Measurements from ENCODE around the gene ARMH4.

ARMH4 gene

DNA sequence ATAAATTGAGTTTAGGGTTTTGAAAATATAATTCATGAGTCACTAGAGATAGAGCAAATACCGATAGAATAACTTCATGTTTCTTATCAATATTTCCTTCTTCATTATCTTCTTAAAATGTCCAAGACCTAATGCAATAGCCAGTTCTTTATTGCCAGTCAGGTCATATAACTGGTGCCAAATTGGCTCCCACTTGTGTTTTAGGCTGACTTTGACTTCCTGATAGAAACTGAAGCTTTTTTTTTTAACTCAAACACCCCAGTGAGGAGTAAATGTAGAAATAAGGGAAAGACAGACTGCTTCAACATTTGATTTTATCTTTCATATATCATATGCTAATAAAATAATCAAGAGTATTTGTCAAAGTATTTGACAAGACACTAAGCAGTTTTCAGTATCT, 80.7 kb downstream of the ARMH4 start:
- Histone ChIP-seq H3K4me3 (ENCODE audit: low read depth, low read length) (no peak overlapping the region), H3K36me3 (ENCODE audit: control insufficient read depth, insufficient read depth, low read length) (no peaks in the 10 kb centered on the region), H3K4me1 (ENCODE audit: control insufficient read depth, insufficient read depth, low read length) (no peaks in the 10 kb centered on the region), H3K27me3 (ENCODE audit: control insufficient read depth, insufficient read depth, low read length) (no peaks in the 10 kb centered on the region), H3K9me3 (ENCODE audit: control insufficient read depth, insufficient read depth, low read length) (no peaks in the 10 kb centered on the region), H3K9ac (ENCODE audit: low read depth, low read length) (no peak overlapping the region)

DNA sequence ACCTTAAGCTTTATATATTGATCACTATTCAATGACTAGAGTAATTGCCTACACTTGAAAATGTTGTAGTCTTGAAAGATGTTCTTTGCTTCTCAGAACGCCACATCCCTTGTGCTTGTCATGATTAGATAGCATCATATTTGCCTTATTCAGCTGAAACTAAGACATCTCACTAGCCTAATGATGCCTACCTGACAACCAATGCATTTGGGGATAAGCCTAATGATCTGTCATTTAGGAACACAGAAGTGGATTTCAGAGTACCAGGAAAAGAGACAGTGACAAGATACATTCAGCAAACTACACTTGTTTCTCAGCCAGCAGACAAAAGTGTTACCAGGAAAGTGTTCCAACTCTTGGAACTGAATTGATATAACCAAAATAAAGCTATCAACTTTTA, 83.7 kb downstream of the ARMH4 start:
- no peaks in the 10 kb centered on the region for H3K36me3 ChIP-seq (ENCODE audit: control insufficient read depth, insufficient read depth, low read length)
- no peak overlapping the region for H3K9ac ChIP-seq (ENCODE audit: low read depth, low read length)
- no peaks in the 10 kb centered on the region for H3K9me3 ChIP-seq (ENCODE audit: control insufficient read depth, insufficient read depth, low read length)
- H3K4me1 ChIP-seq (ENCODE audit: control insufficient read depth, insufficient read depth, low read length): no peaks in the 10 kb centered on the region
- no peak overlapping the region for H3K4me3 ChIP-seq (ENCODE audit: low read depth, low read length)
- H3K27me3 ChIP-seq (ENCODE audit: control insufficient read depth, insufficient read depth, low read length): no peaks in the 10 kb centered on the region

DNA sequence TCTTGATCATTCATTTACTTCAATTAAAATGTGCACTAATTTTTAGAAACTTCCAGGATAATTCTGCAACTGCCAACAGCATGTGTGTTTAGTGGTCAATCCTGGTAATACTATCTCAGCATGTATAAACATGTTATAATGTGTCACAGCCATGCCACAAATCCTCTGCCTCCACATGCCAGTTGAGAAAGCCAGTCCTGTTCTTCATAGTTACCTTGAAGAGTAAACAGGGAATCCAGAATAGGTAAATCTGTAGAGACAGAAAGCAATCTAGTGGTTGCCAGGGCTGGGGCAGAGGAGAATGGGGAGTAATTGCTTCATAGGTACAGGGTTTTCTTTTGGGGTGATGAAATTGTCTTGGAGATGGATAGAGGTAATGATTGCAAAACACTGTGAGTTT, 85.9 kb downstream of the ARMH4 start:
- H3K4me1 ChIP-seq (ENCODE audit: control insufficient read depth, insufficient read depth, low read length): no peaks in the 10 kb centered on the region

GRCh38 chr14:58061581-58061980, 90.4 kb downstream of the ARMH4 start:
- Histone ChIP-seq H3K4me1 (ENCODE audit: control insufficient read depth, insufficient read depth, low read length) (no peaks in the 10 kb centered on the region), H3K27me3 (ENCODE audit: control insufficient read depth, insufficient read depth, low read length) (no peaks in the 10 kb centered on the region)

More for the DNA sequence above, 85.9 kb downstream of the ARMH4 start:
- Histone ChIP-seq H3K36me3 (ENCODE audit: control insufficient read depth, insufficient read depth, low read length) (no peaks in the 10 kb centered on the region), H3K9me3 (ENCODE audit: control insufficient read depth, insufficient read depth, low read length) (no peaks in the 10 kb centered on the region), H3K9ac (ENCODE audit: low read depth, low read length) (no peak overlapping the region), H3K4me3 (ENCODE audit: low read depth, low read length) (no peak overlapping the region), H3K27me3 (ENCODE audit: control insufficient read depth, insufficient read depth, low read length) (no peaks in the 10 kb centered on the region)

GRCh38 chr14:58060898-58061297, 91.1 kb downstream of the ARMH4 start:
- Histone ChIP-seq H3K4me1 (ENCODE audit: control insufficient read depth, insufficient read depth, low read length) (no peaks in the 10 kb centered on the region), H3K27me3 (ENCODE audit: control insufficient read depth, insufficient read depth, low read length) (no peaks in the 10 kb centered on the region), H3K36me3 (ENCODE audit: control insufficient read depth, insufficient read depth, low read length) (no peaks in the 10 kb centered on the region), H3K9me3 (ENCODE audit: control insufficient read depth, insufficient read depth, low read length) (no peaks in the 10 kb centered on the region), H3K9ac (ENCODE audit: low read depth, low read length) (no peak overlapping the region), H3K4me3 (ENCODE audit: low read depth, low read length) (no peak overlapping the region)

More at GRCh38 chr14:58061581-58061980, 90.4 kb downstream of the ARMH4 start:
- H3K9ac ChIP-seq (ENCODE audit: low read depth, low read length): no peak overlapping the region
- H3K36me3 ChIP-seq (ENCODE audit: control insufficient read depth, insufficient read depth, low read length): no peaks in the 10 kb centered on the region
- H3K4me3 ChIP-seq (ENCODE audit: low read depth, low read length): no peak overlapping the region
- H3K9me3 ChIP-seq (ENCODE audit: control insufficient read depth, insufficient read depth, low read length): no peaks in the 10 kb centered on the region

DNA sequence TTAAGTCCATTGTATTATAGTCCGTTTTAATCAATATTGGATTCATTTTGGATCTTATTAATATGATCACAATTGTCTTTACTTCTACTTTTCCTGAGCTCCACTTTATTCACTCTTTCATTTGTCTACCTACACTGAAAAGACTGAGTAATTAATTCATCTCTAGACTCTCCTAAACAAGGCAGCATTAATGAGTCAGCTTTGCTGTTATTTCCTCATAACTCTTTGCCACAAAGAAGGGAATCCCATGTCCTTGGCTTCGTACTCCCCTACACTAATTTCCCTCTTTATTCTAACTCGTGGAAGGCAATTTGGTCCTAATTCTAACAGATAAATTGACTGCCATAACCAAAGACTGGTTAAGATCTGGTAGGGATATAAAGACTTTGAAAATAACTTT, 91.9 kb downstream of the ARMH4 start:
- Histone ChIP-seq H3K36me3 (ENCODE audit: control insufficient read depth, insufficient read depth, low read length) (no peaks in the 10 kb centered on the region), H3K27me3 (ENCODE audit: control insufficient read depth, insufficient read depth, low read length) (no peaks in the 10 kb centered on the region)

DNA sequence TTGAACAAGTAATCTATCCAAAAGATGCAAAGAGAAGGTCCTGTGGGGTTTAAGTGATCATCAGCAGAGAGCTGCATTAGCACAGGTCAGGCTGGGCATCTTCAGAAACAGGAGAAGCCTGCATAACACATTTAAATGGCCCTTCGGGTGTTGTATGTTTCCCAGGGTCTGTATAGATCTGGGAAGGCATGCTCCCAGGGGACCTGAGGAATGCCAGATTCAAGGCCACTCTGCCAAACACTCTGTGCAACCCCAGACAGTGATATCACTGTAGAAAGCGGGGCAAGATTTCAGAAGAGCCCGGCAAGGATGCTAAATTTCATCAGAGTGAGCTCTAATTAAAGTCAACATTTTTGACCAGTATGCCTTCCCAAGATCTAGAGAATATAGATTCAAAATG, 92.9 kb downstream of the ARMH4 start:
- Histone ChIP-seq H3K4me1 (ENCODE audit: control insufficient read depth, insufficient read depth, low read length) (no peaks in the 10 kb centered on the region), H3K27me3 (ENCODE audit: control insufficient read depth, insufficient read depth, low read length) (no peaks in the 10 kb centered on the region), H3K9me3 (ENCODE audit: control insufficient read depth, insufficient read depth, low read length) (no peaks in the 10 kb centered on the region), H3K9ac (ENCODE audit: low read depth, low read length) (no peak overlapping the region), H3K4me3 (ENCODE audit: low read depth, low read length) (no peak overlapping the region), H3K36me3 (ENCODE audit: control insufficient read depth, insufficient read depth, low read length) (no peaks in the 10 kb centered on the region)

More for the DNA sequence above, 91.9 kb downstream of the ARMH4 start:
- H3K9me3 ChIP-seq (ENCODE audit: control insufficient read depth, insufficient read depth, low read length): no peaks in the 10 kb centered on the region
- H3K9ac ChIP-seq (ENCODE audit: low read depth, low read length): no peak overlapping the region
- H3K4me1 ChIP-seq (ENCODE audit: control insufficient read depth, insufficient read depth, low read length): no peaks in the 10 kb centered on the region
- no peak overlapping the region for H3K4me3 ChIP-seq (ENCODE audit: low read depth, low read length)

GRCh38 chr14:58055497-58056010, 96.5 kb downstream of the ARMH4 start:
- no peak overlapping the region for H3K9ac ChIP-seq (ENCODE audit: low read depth, low read length)
- H3K27me3 ChIP-seq (ENCODE audit: control insufficient read depth, insufficient read depth, low read length): no peaks in the 10 kb centered on the region
- no peaks in the 10 kb centered on the region for H3K36me3 ChIP-seq (ENCODE audit: control insufficient read depth, insufficient read depth, low read length)
- no peak overlapping the region for H3K4me3 ChIP-seq (ENCODE audit: low read depth, low read length)
- no peaks in the 10 kb centered on the region for H3K9me3 ChIP-seq (ENCODE audit: control insufficient read depth, insufficient read depth, low read length)
- no peaks in the 10 kb centered on the region for H3K4me1 ChIP-seq (ENCODE audit: control insufficient read depth, insufficient read depth, low read length)

GRCh38 chr14:58054100-58054499, 97.9 kb downstream of the ARMH4 start:
- Histone ChIP-seq H3K27me3 (ENCODE audit: control insufficient read depth, insufficient read depth, low read length) (no peaks in the 10 kb centered on the region), H3K9ac (ENCODE audit: low read depth, low read length) (no peak overlapping the region), H3K4me1 (ENCODE audit: control insufficient read depth, insufficient read depth, low read length) (no peaks in the 10 kb centered on the region), H3K9me3 (ENCODE audit: control insufficient read depth, insufficient read depth, low read length) (no peaks in the 10 kb centered on the region), H3K4me3 (ENCODE audit: low read depth, low read length) (no peak overlapping the region), H3K36me3 (ENCODE audit: control insufficient read depth, insufficient read depth, low read length) (no peaks in the 10 kb centered on the region)

GRCh38 chr14:58048219-58048618, 103.8 kb downstream of the ARMH4 start:
- H3K4me3 ChIP-seq (ENCODE audit: low read depth, low read length): no peak overlapping the region
- no peaks in the 10 kb centered on the region for H3K4me1 ChIP-seq (ENCODE audit: control insufficient read depth, insufficient read depth, low read length)
- H3K9me3 ChIP-seq (ENCODE audit: control insufficient read depth, insufficient read depth, low read length): no peaks in the 10 kb centered on the region
- H3K36me3 ChIP-seq (ENCODE audit: control insufficient read depth, insufficient read depth, low read length): no peaks in the 10 kb centered on the region
- no peaks in the 10 kb centered on the region for H3K27me3 ChIP-seq (ENCODE audit: control insufficient read depth, insufficient read depth, low read length)
- no peak overlapping the region for H3K9ac ChIP-seq (ENCODE audit: low read depth, low read length)

GRCh38 chr14:58027904-58028303, 124.1 kb downstream of the ARMH4 start:
- H3K9me3 ChIP-seq (ENCODE audit: control insufficient read depth, insufficient read depth, low read length): no peaks in the 10 kb centered on the region
- H3K36me3 ChIP-seq (ENCODE audit: control insufficient read depth, insufficient read depth, low read length): no peaks in the 10 kb centered on the region
- peaks cover 2% of the 10 kb centered on the region for H3K4me1 ChIP-seq (ENCODE audit: control insufficient read depth, insufficient read depth, low read length)
- H3K9ac ChIP-seq (ENCODE audit: low read depth, low read length): no peak overlapping the region
- no peaks in the 10 kb centered on the region for H3K27me3 ChIP-seq (ENCODE audit: control insufficient read depth, insufficient read depth, low read length)
- no peak overlapping the region for H3K4me3 ChIP-seq (ENCODE audit: low read depth, low read length)

DNA sequence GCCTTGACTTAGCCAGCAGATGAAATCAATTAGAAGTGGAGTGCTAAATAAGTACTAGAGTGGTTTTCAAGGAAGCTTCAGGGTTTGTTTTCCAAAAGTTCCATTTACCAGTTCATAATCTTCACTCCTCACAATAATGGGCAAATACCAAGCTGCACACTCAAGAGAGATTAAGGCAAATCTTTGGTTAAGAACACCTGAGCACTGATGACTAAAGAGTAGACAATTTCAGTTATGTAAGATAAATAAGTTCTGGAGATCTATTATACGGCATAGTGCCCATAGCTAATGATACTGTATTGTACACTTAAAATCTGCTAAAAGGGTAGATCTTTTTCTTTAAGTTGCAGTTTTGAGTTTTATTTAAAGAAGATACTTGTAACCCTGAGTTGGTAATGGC, 125.0 kb downstream of the ARMH4 start:
- H3K4me3 ChIP-seq (ENCODE audit: low read depth, low read length): no peak overlapping the region
- H3K36me3 ChIP-seq (ENCODE audit: control insufficient read depth, insufficient read depth, low read length): no peaks in the 10 kb centered on the region
- no peak overlapping the region for H3K9ac ChIP-seq (ENCODE audit: low read depth, low read length)
- no peaks in the 10 kb centered on the region for H3K9me3 ChIP-seq (ENCODE audit: control insufficient read depth, insufficient read depth, low read length)
- peaks cover 2% of the 10 kb centered on the region for H3K4me1 ChIP-seq (ENCODE audit: control insufficient read depth, insufficient read depth, low read length)
- no peaks in the 10 kb centered on the region for H3K27me3 ChIP-seq (ENCODE audit: control insufficient read depth, insufficient read depth, low read length)

All from iPS-15b (cell line).